ENCODE results near the gene LIPM. TPM values are rescaled to one million over a fixed set of nuclear protein-coding genes. Genes with fewer than 3 reads are reported as not detected.

LIPM gene
- not detected for polyA plus RNA-seq (2012; ENCODE audit: low read depth, missing spikeins)

- no peak for TF ChIP-seq SPI1 (IDR thresholded peaks at IDR 0.05; ENCODE audit: low read depth, low read length)
- TF ChIP-seq POLR2AphosphoS5 (IDR thresholded peaks at IDR 0.05; ENCODE audit: low read depth, low read length): no peak
- no peak for TF ChIP-seq POU2F2 (IDR thresholded peaks at IDR 0.05; ENCODE audit: low read depth, low read length)
- no peak for TF ChIP-seq TAF1 (IDR thresholded peaks at IDR 0.05; ENCODE audit: low read depth, low read length)
- TF ChIP-seq PAX5 (IDR thresholded peaks at IDR 0.05; ENCODE audit: insufficient read depth, low read length, severe bottlenecking): no peak
- no peak for TF ChIP-seq POLR2A (IDR thresholded peaks at IDR 0.05; ENCODE audit: low read depth, low read length)
- FAIRE-seq (peak; percentile 31), DNase-seq (ENCODE audit: insufficient read length, low spot score) (no peak)
Measured at GRCh38 chr10:88802523-88803285, at the start of gene LIPM. Gene LIPM, plus strand, starts transcription at chr10:88802730. Its CDS starts 167 bp downstream, at chr10:88802897.

- FAIRE-seq: no peak
- DNase-seq (ENCODE audit: insufficient read length, low spot score): no peak
- TF ChIP-seq POU2F2 (IDR thresholded peaks at IDR 0.05; ENCODE audit: low read depth, low read length) (no peak), POLR2A (IDR thresholded peaks at IDR 0.05; ENCODE audit: low read depth, low read length) (no peak), PAX5 (IDR thresholded peaks at IDR 0.05; ENCODE audit: insufficient read depth, low read length, severe bottlenecking) (no peak), POLR2AphosphoS5 (IDR thresholded peaks at IDR 0.05; ENCODE audit: low read depth, low read length) (no peak), SPI1 (IDR thresholded peaks at IDR 0.05; ENCODE audit: low read depth, low read length) (no peak), TAF1 (IDR thresholded peaks at IDR 0.05; ENCODE audit: low read depth, low read length) (no peak)
Measured at GRCh38 chr10:88754287-88754686, 48.2 kb upstream of the LIPM start.

- TF ChIP-seq POU2F2 (IDR thresholded peaks at IDR 0.05; ENCODE audit: low read depth, low read length) (no peak), TAF1 (IDR thresholded peaks at IDR 0.05; ENCODE audit: low read depth, low read length) (no peak), PAX5 (IDR thresholded peaks at IDR 0.05; ENCODE audit: insufficient read depth, low read length, severe bottlenecking) (no peak), POLR2A (IDR thresholded peaks at IDR 0.05; ENCODE audit: low read depth, low read length) (no peak), SPI1 (IDR thresholded peaks at IDR 0.05; ENCODE audit: low read depth, low read length) (no peak), POLR2AphosphoS5 (IDR thresholded peaks at IDR 0.05; ENCODE audit: low read depth, low read length) (no peak)
- FAIRE-seq (no peak), DNase-seq (ENCODE audit: insufficient read length, low spot score) (no peak)
Measured at GRCh38 chr10:88755753-88756152, 46.8 kb upstream of the LIPM start.

- DNase-seq (ENCODE audit: insufficient read length, low spot score) (no peak), FAIRE-seq (no peak)
- TF ChIP-seq PAX5 (IDR thresholded peaks at IDR 0.05; ENCODE audit: insufficient read depth, low read length, severe bottlenecking): no peak
- TF ChIP-seq SPI1 (IDR thresholded peaks at IDR 0.05; ENCODE audit: low read depth, low read length): no peak
- TF ChIP-seq POLR2AphosphoS5 (IDR thresholded peaks at IDR 0.05; ENCODE audit: low read depth, low read length): no peak
- no peak for TF ChIP-seq POLR2A (IDR thresholded peaks at IDR 0.05; ENCODE audit: low read depth, low read length)
- no peak for TF ChIP-seq POU2F2 (IDR thresholded peaks at IDR 0.05; ENCODE audit: low read depth, low read length)
- TF ChIP-seq TAF1 (IDR thresholded peaks at IDR 0.05; ENCODE audit: low read depth, low read length): no peak
Measured at GRCh38 chr10:88756660-88757059, 45.9 kb upstream of the LIPM start.

GRCh38 chr10:88759366-88760101, 43.0 kb upstream of the LIPM start, which contains the start of gene LIPN:
Gene LIPN, plus strand, starts transcription at chr10:88760020. Its CDS starts 1,386 bp downstream, at chr10:88761406.
- TF ChIP-seq POU2F2 (IDR thresholded peaks at IDR 0.05; ENCODE audit: low read depth, low read length) (no peak), PAX5 (IDR thresholded peaks at IDR 0.05; ENCODE audit: insufficient read depth, low read length, severe bottlenecking) (no peak), POLR2AphosphoS5 (IDR thresholded peaks at IDR 0.05; ENCODE audit: low read depth, low read length) (no peak), TAF1 (IDR thresholded peaks at IDR 0.05; ENCODE audit: low read depth, low read length) (no peak), POLR2A (IDR thresholded peaks at IDR 0.05; ENCODE audit: low read depth, low read length) (no peak), SPI1 (IDR thresholded peaks at IDR 0.05; ENCODE audit: low read depth, low read length) (no peak)
- FAIRE-seq (peak; percentile 81), DNase-seq (ENCODE audit: insufficient read length, low spot score) (no peak)

- DNase-seq (ENCODE audit: insufficient read length, low spot score) (no peak), FAIRE-seq (no peak)
- TF ChIP-seq SPI1 (IDR thresholded peaks at IDR 0.05; ENCODE audit: low read depth, low read length) (no peak), PAX5 (IDR thresholded peaks at IDR 0.05; ENCODE audit: insufficient read depth, low read length, severe bottlenecking) (no peak), POU2F2 (IDR thresholded peaks at IDR 0.05; ENCODE audit: low read depth, low read length) (no peak), TAF1 (IDR thresholded peaks at IDR 0.05; ENCODE audit: low read depth, low read length) (no peak), POLR2AphosphoS5 (IDR thresholded peaks at IDR 0.05; ENCODE audit: low read depth, low read length) (no peak), POLR2A (IDR thresholded peaks at IDR 0.05; ENCODE audit: low read depth, low read length) (no peak)
Measured at GRCh38 chr10:88762906-88763305, 39.6 kb upstream of the LIPM start.

- no peak for TF ChIP-seq TAF1 (IDR thresholded peaks at IDR 0.05; ENCODE audit: low read depth, low read length)
- no peak for TF ChIP-seq POU2F2 (IDR thresholded peaks at IDR 0.05; ENCODE audit: low read depth, low read length)
- no peak for TF ChIP-seq PAX5 (IDR thresholded peaks at IDR 0.05; ENCODE audit: insufficient read depth, low read length, severe bottlenecking)
- no peak for TF ChIP-seq POLR2A (IDR thresholded peaks at IDR 0.05; ENCODE audit: low read depth, low read length)
- TF ChIP-seq POLR2AphosphoS5 (IDR thresholded peaks at IDR 0.05; ENCODE audit: low read depth, low read length): no peak
- no peak for TF ChIP-seq SPI1 (IDR thresholded peaks at IDR 0.05; ENCODE audit: low read depth, low read length)
Measured at GRCh38 chr10:88763441-88763840, 39.1 kb upstream of the LIPM start.

GRCh38 chr10:88764110-88764509, 38.4 kb upstream of the LIPM start:
- DNase-seq (ENCODE audit: insufficient read length, low spot score) (no peak), FAIRE-seq (no peak)
- TF ChIP-seq POLR2A (IDR thresholded peaks at IDR 0.05; ENCODE audit: low read depth, low read length) (no peak), PAX5 (IDR thresholded peaks at IDR 0.05; ENCODE audit: insufficient read depth, low read length, severe bottlenecking) (no peak), POLR2AphosphoS5 (IDR thresholded peaks at IDR 0.05; ENCODE audit: low read depth, low read length) (no peak)

More at GRCh38 chr10:88763441-88763840, 39.1 kb upstream of the LIPM start:
- DNase-seq (ENCODE audit: insufficient read length, low spot score) (no peak), FAIRE-seq (no peak)

- FAIRE-seq: no peak
- TF ChIP-seq PAX5 (IDR thresholded peaks at IDR 0.05; ENCODE audit: insufficient read depth, low read length, severe bottlenecking) (no peak), POLR2AphosphoS5 (IDR thresholded peaks at IDR 0.05; ENCODE audit: low read depth, low read length) (no peak), TAF1 (IDR thresholded peaks at IDR 0.05; ENCODE audit: low read depth, low read length) (no peak), SPI1 (IDR thresholded peaks at IDR 0.05; ENCODE audit: low read depth, low read length) (no peak), POLR2A (IDR thresholded peaks at IDR 0.05; ENCODE audit: low read depth, low read length) (no peak), POU2F2 (IDR thresholded peaks at IDR 0.05; ENCODE audit: low read depth, low read length) (no peak)
- no peak for DNase-seq (ENCODE audit: insufficient read length, low spot score)
Measured at GRCh38 chr10:88765816-88766215, 36.7 kb upstream of the LIPM start.

Data from GM12891 (cell line).